PC-9 (cell line): ENCODE results near the gene FEN1.

Experiments
- CTCF ChIP-seq: fragments of 200-600 bp; sonication (generic); conservative IDR thresholded peaks from 2 replicates; pipeline ENCODE4 v1.6.1; 2017; ENCODE audit warnings: mixed run types, antibody characterized with exemption, mild to moderate bottlenecking, moderate library complexity
- EZH2 ChIP-seq: fragments of 200-600 bp; sonication (generic); IDR thresholded peaks from 2 replicates; pipeline ENCODE4 v1.8.0; 2017; ENCODE audit warnings: antibody characterized with exemption, low read depth

GRCh38 chr11:61827571-61828378 is 35.1 kb downstream of the FEN1 start, which contains the start of gene FADS2:
- TF ChIP-seq CTCF: no peak
- TF ChIP-seq EZH2: no peak
